ENCODE data around the gene FTH1.

GRCh38 chr11:61935861-61936260 lies 31.6 kb downstream of the FTH1 start:
- TF ChIP-seq, protein P1, sequence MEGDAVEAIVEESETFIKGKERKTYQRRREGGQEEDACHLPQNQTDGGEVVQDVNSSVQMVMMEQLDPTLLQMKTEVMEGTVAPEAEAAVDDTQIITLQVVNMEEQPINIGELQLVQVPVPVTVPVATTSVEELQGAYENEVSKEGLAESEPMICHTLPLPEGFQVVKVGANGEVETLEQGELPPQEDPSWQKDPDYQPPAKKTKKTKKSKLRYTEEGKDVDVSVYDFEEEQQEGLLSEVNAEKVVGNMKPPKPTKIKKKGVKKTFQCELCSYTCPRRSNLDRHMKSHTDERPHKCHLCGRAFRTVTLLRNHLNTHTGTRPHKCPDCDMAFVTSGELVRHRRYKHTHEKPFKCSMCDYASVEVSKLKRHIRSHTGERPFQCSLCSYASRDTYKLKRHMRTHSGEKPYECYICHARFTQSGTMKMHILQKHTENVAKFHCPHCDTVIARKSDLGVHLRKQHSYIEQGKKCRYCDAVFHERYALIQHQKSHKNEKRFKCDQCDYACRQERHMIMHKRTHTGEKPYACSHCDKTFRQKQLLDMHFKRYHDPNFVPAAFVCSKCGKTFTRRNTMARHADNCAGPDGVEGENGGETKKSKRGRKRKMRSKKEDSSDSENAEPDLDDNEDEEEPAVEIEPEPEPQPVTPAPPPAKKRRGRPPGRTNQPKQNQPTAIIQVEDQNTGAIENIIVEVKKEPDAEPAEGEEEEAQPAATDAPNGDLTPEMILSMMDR (IDR thresholded peaks at IDR 0.05), result no peak
- TF ChIP-seq POLR2A (IDR thresholded peaks at IDR 0.05), result no peak

Measured in Peyer's patch (tissue), 4 donors.